TTC549 (cell line): ENCODE data around the gene ERP44.

ENCODE experiments used
- FAIRE-seq: peaks from 2 replicates; lab custom pipeline; 2012; peaks lifted over from hg19 to GRCh38; lab: Jason Lieb, UNC

The ERP44 gene

GRCh38 chr9:99936947-99937587 is 161.7 kb downstream of the ERP44 start:
- no peak for FAIRE-seq

DNA sequence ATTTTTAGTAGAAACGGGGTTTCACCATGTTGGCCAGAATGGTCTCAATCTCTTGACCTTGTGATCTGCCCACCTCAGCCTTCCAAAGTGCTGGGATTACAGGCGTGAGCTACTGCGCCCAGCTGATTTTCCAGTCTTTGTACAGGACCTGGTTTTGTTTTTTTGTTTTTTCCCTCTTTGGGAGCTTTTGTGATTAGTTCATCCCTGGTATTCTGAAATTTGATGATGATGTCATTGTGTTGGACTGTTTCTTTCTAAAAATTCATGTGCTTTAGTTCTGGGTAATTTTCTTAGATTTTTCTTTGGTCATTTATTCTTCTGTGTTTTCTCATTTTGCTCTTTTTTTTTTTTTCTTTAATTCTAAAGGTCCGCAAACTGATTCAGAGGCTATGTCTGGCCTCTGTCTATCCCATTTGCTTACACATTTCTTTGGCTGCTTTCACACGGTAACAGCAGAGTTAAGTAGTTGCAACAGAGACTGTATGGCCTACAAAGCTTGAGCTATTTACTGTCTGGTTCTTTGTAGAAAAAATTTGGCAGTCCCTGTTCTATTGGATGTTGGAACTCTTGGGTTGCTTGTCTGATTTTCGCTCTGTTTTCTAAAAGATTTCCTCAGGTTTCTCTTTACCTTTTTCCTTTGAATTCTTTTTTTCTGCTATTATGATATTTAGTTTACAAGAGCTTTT is 167.5 kb downstream of the ERP44 start:
- FAIRE-seq, result no peak

GRCh38 chr9:99929652-99930051 is 169.1 kb downstream of the ERP44 start:
- no peak for FAIRE-seq
